Spleen (tissue), 11 donors: ENCODE measurements around the gene SLC11A2. TPM values are rescaled to one million over a fixed set of nuclear protein-coding genes. Genes with fewer than 3 reads are reported as not detected.

Experiments
- DNase-seq: peaks from one replicate; pipeline ENCODE4 v3.0.0-alpha.2; 2020
- H3K27ac ChIP-seq, 8 donors: fragments of 200-600 bp; sonication (generic) in 7 of 8; 1 replicate in 4 of 8; 2 replicates in 4 of 8; pipeline versions ENCODE4 v1.5.0 to v1.8.0; 2016 to 2021; ENCODE audit warnings: inconsistent platforms in 4 of 8, mild to moderate bottlenecking in 4 of 8, moderate library complexity in 1 of 8
- H3K27me3 ChIP-seq, 7 donors: fragments of 200-600 bp; sonication (generic) in 6 of 7; replicated peaks in 1 of 7; 1 replicate in 4 of 7; 2 replicates in 3 of 7; pipeline versions ENCODE4 v1.5.0 to v1.8.0; 2016 to 2021; ENCODE audit warnings: inconsistent platforms in 3 of 7, mild to moderate bottlenecking in 1 of 7
- H3K36me3 ChIP-seq, 6 donors: fragments of 200-600 bp; sonication (generic) in 5 of 6; 1 replicate in 4 of 6; 2 replicates in 2 of 6; pipeline versions ENCODE4 v1.5.0 to v1.8.0; 2016 to 2021; ENCODE audit warnings: inconsistent platforms in 2 of 6
- H3K4me1 ChIP-seq, 6 donors: fragments of 200-600 bp; sonication (generic) in 5 of 6; 1 replicate in 3 of 6; 2 replicates in 3 of 6; pipeline versions ENCODE4 v1.5.0 to v1.8.0; 2016 to 2021; ENCODE audit warnings: inconsistent platforms in 3 of 6
- H3K4me3 ChIP-seq, 8 donors: fragments of 200-600 bp; sonication (generic) in 7 of 8; 1 replicate in 4 of 8; 2 replicates in 4 of 8; pipeline versions ENCODE4 v1.5.0 to v1.8.0; 2016 to 2021; ENCODE audit warnings: inconsistent platforms in 4 of 8, mild to moderate bottlenecking in 4 of 8, moderate library complexity in 2 of 8
- H3K9me3 ChIP-seq, 8 donors: fragments of 200-600 bp; sonication (generic) in 7 of 8; 1 replicate in 4 of 8; 2 replicates in 4 of 8; pipeline versions ENCODE4 v1.5.0 to v1.8.0; 2016 to 2021; ENCODE audit warnings: inconsistent platforms in 4 of 8
- CTCF ChIP-seq, 11 experiments: fragments of 200-600 bp in 7 of 11; fragments of 450-650 bp in 4 of 11; sonication (generic) in 4 of 11; IDR thresholded peaks in 8 of 11; conservative IDR thresholded peaks in 3 of 11; 1 replicate in 7 of 11; 2 replicates in 4 of 11; pipeline versions ENCODE4 v1.4.0 to v1.8.0; 2016 to 2021; ENCODE audit warnings: antibody characterized with exemption in 11 of 11, inconsistent platforms in 4 of 11, mild to moderate bottlenecking in 1 of 11
- POLR2A ChIP-seq, 3 donors: fragments of 450-650 bp; IDR thresholded peaks; one replicate each; pipeline ENCODE4 v1.5.1; 2017; ENCODE audit warnings: antibody characterized with exemption in 3 of 3, mild to moderate bottlenecking in 1 of 3
- POLR2AphosphoS5 ChIP-seq, 3 donors: sonication (generic); formaldehyde crosslinking; IDR thresholded peaks; one replicate each; pipeline ENCODE4 v1.5.1; 2017; ENCODE audit warnings: antibody characterized with exemption in 3 of 3
- WGBS, 5 donors: extraction: QIAGEN DNeasy Blood & Tissue Kit in 3 of 5; methylation state at CpG; one replicate each; pipeline versions ENCODE4 v1.1.5 to v1.1.7; 2013 to 2018; 5-methylcytosine and 5-hydroxymethylcytosine counted together
- intact Hi-C: fragments of 100-400 bp; cut with DNase I; formaldehyde crosslinking; loops from one replicate; pipeline ENCODE4 v1.15.0; 2023; ENCODE audit warnings: low total_unique reads
- polyA plus RNA-seq, 3 donors: library from polyadenylated mRNA; stranded (reverse); fragments of 200-250 nt; gene quantifications; one replicate each; pipeline ENCODE4 v1.2.1, GENCODE V29; 2013
- total RNA-seq, 7 donors: library from RNA; depleted of rRNA in 3 of 7; stranded (reverse); fragments of >200 nt in 3 of 7; fragmentation: NEBNext Ultra II Directional in 4 of 7; extraction: Animal tissue kit (Norgen Biotek cat#: 25700) in 4 of 7; gene quantifications; one replicate each; pipeline versions ENCODE4 v1.1.0 to v1.2.1, GENCODE V29; 2016 to 2021
- donor health status: healthy with polysubstance abuse.
- donor health status: DM: no; HTN: no; CAD: no; lungs with moderate emphysema.
- donor health status: DM: no; HTN: no; CAD: no.
- donor health status: Bipolar disorder and iron deficiency.
- donor health status: healthy.
- donor health status: DM: no; HTN: no; CAD: no.
- donor health status: DM: yes; HTN: yes; CAD: no.

SLC11A2 gene
- total and polyA plus RNA-seq, 10 donors = 7.7 to 54.4 (median 40.7) TPM

- WGBS, 5 donors = 78 to 97% (median 88%) methylated on average over 7 of the region's 7 CpGs
- Histone ChIP-seq H3K27me3 (no peaks in the 10 kb centered on the region), H3K36me3 (peaks cover 4 to 100% (median 82%) of the 10 kb centered on the region in 6 donors), H3K27ac (no peak overlapping the region), H3K9me3 (no peaks in the 10 kb centered on the region), H3K4me3 (no peak overlapping the region), H3K4me1 (no peaks in the 10 kb centered on the region)
- intact Hi-C loops = no loop called here
- TF ChIP-seq POLR2A (IDR thresholded peaks at IDR 0.05) (no peak), POLR2AphosphoS5 (IDR thresholded peaks at IDR 0.05) (no peak), CTCF (IDR thresholded peaks at IDR 0.05 in 8 of 11, conservative IDR thresholded peaks at IDR 0.05 in 3 of 11) (no peak)
- no peak for DNase-seq
Measured at GRCh38 chr12:51067771-51068170, 41.6 kb upstream of the SLC11A2 start.

GRCh38 chr12:51067229-51067628 lies 41.0 kb upstream of the SLC11A2 start:
- Histone ChIP-seq H3K9me3 (no peaks in the 10 kb centered on the region), H3K27me3 (no peaks in the 10 kb centered on the region), H3K4me1 (no peaks in the 10 kb centered on the region), H3K27ac (no peak overlapping the region), H3K4me3 (no peak overlapping the region), H3K36me3 (peaks cover 4 to 100% (median 82%) of the 10 kb centered on the region in 6 donors)
- intact Hi-C loops = no loop called here
- no peak for DNase-seq
- TF ChIP-seq POLR2AphosphoS5 (IDR thresholded peaks at IDR 0.05) (no peak), CTCF (IDR thresholded peaks at IDR 0.05 in 8 of 11, conservative IDR thresholded peaks at IDR 0.05 in 3 of 11) (no peak), POLR2A (IDR thresholded peaks at IDR 0.05) (no peak)
- WGBS, 5 donors = 89 to 98% (median 92%) methylated on average over 4 of the region's 4 CpGs

- no peak for DNase-seq
- TF ChIP-seq POLR2A (IDR thresholded peaks at IDR 0.05) = no peak
- no peak for TF ChIP-seq POLR2AphosphoS5 (IDR thresholded peaks at IDR 0.05)
- no peak for TF ChIP-seq CTCF (IDR thresholded peaks at IDR 0.05 in 8 of 11, conservative IDR thresholded peaks at IDR 0.05 in 3 of 11)
- WGBS, 5 donors = 93 to 98% (median 97%) methylated on average over 5 of the region's 5 CpGs
- Histone ChIP-seq H3K36me3 (peaks cover 0 to 100% (median 83%) of the 10 kb centered on the region in 6 donors), H3K27me3 (no peaks in the 10 kb centered on the region), H3K9me3 (no peaks in the 10 kb centered on the region), H3K4me3 (no peak overlapping the region), H3K4me1 (no peaks in the 10 kb centered on the region), H3K27ac (no peak overlapping the region)
- intact Hi-C loops = no loop called here
Measured at GRCh38 chr12:51065530-51065929, 39.3 kb upstream of the SLC11A2 start.

GRCh38 chr12:51062631-51063397 lies 36.6 kb upstream of the SLC11A2 start:
- no peak overlapping the region for H3K27ac ChIP-seq
- no peak overlapping the region for H3K4me3 ChIP-seq
- intact Hi-C loops = no loop called here
- 84 to 97% (median 87%) methylated on average over 9 of the region's 9 CpGs for WGBS, 5 donors
- H3K36me3 ChIP-seq = peaks cover 0 to 100% (median 91%) of the 10 kb centered on the region in 6 donors
- no peaks in the 10 kb centered on the region for H3K4me1 ChIP-seq
- H3K9me3 ChIP-seq = no peaks in the 10 kb centered on the region
- TF ChIP-seq CTCF (IDR thresholded peaks at IDR 0.05 in 8 of 11, conservative IDR thresholded peaks at IDR 0.05 in 3 of 11) = no peak
- TF ChIP-seq POLR2AphosphoS5 (IDR thresholded peaks at IDR 0.05) = peak in 1 of 3 donors; percentile 7
- no peak for DNase-seq
- H3K27me3 ChIP-seq = no peaks in the 10 kb centered on the region
